Measurements from ENCODE around the gene RAP1A. TPM values are rescaled to one million over a fixed set of nuclear protein-coding genes. Genes with fewer than 3 reads are reported as not detected.
"Not testable (repeated sequence)": the region's sequence is repeated elsewhere in the genome, so short reads cannot be mapped to it uniquely, and the experiment has no call there.

The RAP1A gene
- polyA plus RNA-seq, 12 donors: 51.4 to 76.6 (median 61.9) TPM; not detected in 1

- no peak for DNase-seq
Observed at GRCh38 chr1:111660204-111661150, 40.9 kb downstream of the RAP1A start.

- no peak for DNase-seq
Observed at GRCh38 chr1:111664652-111665051, 45.1 kb downstream of the RAP1A start.

- DNase-seq: no peak
Observed at GRCh38 chr1:111665497-111665896, 45.9 kb downstream of the RAP1A start.

GRCh38 chr1:111666828-111667227 lies 47.2 kb downstream of the RAP1A start:
- DNase-seq: no peak

- no peak for DNase-seq
Observed at GRCh38 chr1:111669268-111669667, 49.7 kb downstream of the RAP1A start.

- no peak for DNase-seq
Observed at GRCh38 chr1:111671852-111672251, 52.3 kb downstream of the RAP1A start.

GRCh38 chr1:111672331-111672730 lies 52.7 kb downstream of the RAP1A start:
- peak; percentile 35 for DNase-seq

GRCh38 chr1:111677604-111678003 lies 58.0 kb downstream of the RAP1A start:
- no peak for DNase-seq

GRCh38 chr1:111679541-111679940 lies 60.0 kb downstream of the RAP1A start:
- no peak for DNase-seq

GRCh38 chr1:111680212-111680800 lies 60.7 kb downstream of the RAP1A start:
- DNase-seq: not testable (repeated sequence)

GRCh38 chr1:111685293-111686153 lies 65.9 kb downstream of the RAP1A start:
- DNase-seq: not testable (repeated sequence)

GRCh38 chr1:111690306-111690617 lies 70.7 kb downstream of the RAP1A start:
- peak; percentile 74 for DNase-seq

- DNase-seq: no peak
Observed at GRCh38 chr1:111691886-111692285, 72.3 kb downstream of the RAP1A start.

- no peak for DNase-seq
Observed at GRCh38 chr1:111695801-111696200, 76.2 kb downstream of the RAP1A start.

GRCh38 chr1:111696330-111696729 lies 76.7 kb downstream of the RAP1A start:
- no peak for DNase-seq

- DNase-seq: no peak
Observed at GRCh38 chr1:111699268-111699667, 79.7 kb downstream of the RAP1A start.

GRCh38 chr1:111702504-111703050 lies 83.0 kb downstream of the RAP1A start:
- DNase-seq: no peak

- no peak for DNase-seq
Observed at GRCh38 chr1:111704240-111704639, 84.7 kb downstream of the RAP1A start.

- no peak for DNase-seq
Observed at GRCh38 chr1:111704776-111705175, 85.2 kb downstream of the RAP1A start.

GRCh38 chr1:111705841-111706240 lies 86.3 kb downstream of the RAP1A start:
- no peak for DNase-seq

GRCh38 chr1:111706921-111707320 lies 87.3 kb downstream of the RAP1A start:
- no peak for DNase-seq

GRCh38 chr1:111707906-111708305 lies 88.3 kb downstream of the RAP1A start:
- no peak for DNase-seq
